Skeletal muscle satellite cell (primary cell): ENCODE data around the gene WDTC1.
"Not testable (repeated sequence)": the region's sequence is repeated elsewhere in the genome, so short reads cannot be mapped to it uniquely, and the experiment has no call there.

Source experiments
- H3K27me3 ChIP-seq: 2 replicates; pipeline ENCODE4 v1.7.0; 2013; ENCODE audit warnings: low read length; ENCODE audit not compliant: control insufficient read depth, insufficient read depth
- H3K36me3 ChIP-seq: 2 replicates; pipeline ENCODE4 v1.7.0; 2013; ENCODE audit warnings: mild to moderate bottlenecking, control low read depth, low read length; ENCODE audit not compliant: insufficient read depth
- H3K4me1 ChIP-seq: 2 replicates; pipeline ENCODE4 v1.7.0; 2013; ENCODE audit warnings: low read length; ENCODE audit not compliant: control insufficient read depth, insufficient read depth
- H3K4me2 ChIP-seq: 2 replicates; pipeline ENCODE4 v1.7.0; 2013; ENCODE audit warnings: mild to moderate bottlenecking, low read length
- H3K4me3 ChIP-seq: 2 replicates; pipeline ENCODE4 v1.7.0; 2013; ENCODE audit warnings: low read length
- H3K9ac ChIP-seq: 2 replicates; pipeline ENCODE4 v1.7.0; 2013; ENCODE audit warnings: mild to moderate bottlenecking, low read depth, low read length, moderate library complexity
- H3K9me3 ChIP-seq: replicated peaks from 2 replicates; pipeline ENCODE4 v1.7.0; 2013; ENCODE audit warnings: mild to moderate bottlenecking, control low read depth, low read length

WDTC1 gene

GRCh38 chr1:27220096-27220495, 14.3 kb upstream of the WDTC1 start:
- H3K9ac ChIP-seq: no peak overlapping the region
- no peaks in the 10 kb centered on the region for H3K27me3 ChIP-seq
- H3K4me2 ChIP-seq: no peak overlapping the region
- H3K9me3 ChIP-seq: no peaks in the 10 kb centered on the region
- H3K4me3 ChIP-seq: no peak overlapping the region
- no peaks in the 10 kb centered on the region for H3K4me1 ChIP-seq
- H3K36me3 ChIP-seq: no peaks in the 10 kb centered on the region

GRCh38 chr1:27220702-27221497, 13.5 kb upstream of the WDTC1 start:
- H3K9me3 ChIP-seq, H3K36me3 ChIP-seq, H3K9ac ChIP-seq, H3K4me1 ChIP-seq, H3K4me3 ChIP-seq, H3K4me2 ChIP-seq, H3K27me3 ChIP-seq: not testable (repeated sequence)

- no peak overlapping the region for H3K9ac ChIP-seq
- H3K9me3 ChIP-seq: no peaks in the 10 kb centered on the region
- H3K4me1 ChIP-seq: no peaks in the 10 kb centered on the region
- no peaks in the 10 kb centered on the region for H3K36me3 ChIP-seq
- no peak overlapping the region for H3K4me2 ChIP-seq
- no peak overlapping the region for H3K4me3 ChIP-seq
- no peaks in the 10 kb centered on the region for H3K27me3 ChIP-seq
Observed at GRCh38 chr1:27225621-27226020, 8.8 kb upstream of the WDTC1 start.

- Histone ChIP-seq H3K4me2 (no peak overlapping the region), H3K27me3 (no peaks in the 10 kb centered on the region), H3K9ac (no peak overlapping the region), H3K9me3 (no peaks in the 10 kb centered on the region), H3K4me1 (no peaks in the 10 kb centered on the region), H3K36me3 (no peaks in the 10 kb centered on the region), H3K4me3 (no peak overlapping the region)
Observed at GRCh38 chr1:27227765-27228164, 6.7 kb upstream of the WDTC1 start.

- peak overlapping the region; percentile 90 for H3K4me2 ChIP-seq
- peak overlapping the region; percentile 35 for H3K9ac ChIP-seq
- H3K4me1 ChIP-seq: peaks cover 9% of the 10 kb centered on the region
- H3K36me3 ChIP-seq: no peaks in the 10 kb centered on the region
- no peaks in the 10 kb centered on the region for H3K9me3 ChIP-seq
- H3K4me3 ChIP-seq: peak overlapping the region; percentile 64
- H3K27me3 ChIP-seq: no peaks in the 10 kb centered on the region
Observed at GRCh38 chr1:27233667-27234048, 774 bp upstream of the WDTC1 start.

GRCh38 chr1:27235827-27236226, 1.4 kb downstream of the WDTC1 start:
- H3K9ac ChIP-seq: peak overlapping the region; percentile 67
- H3K4me3 ChIP-seq: peak overlapping the region; percentile 74

GRCh38 chr1:27237112-27237511, 2.7 kb downstream of the WDTC1 start:
- Histone ChIP-seq H3K9ac (no peak overlapping the region), H3K27me3 (no peaks in the 10 kb centered on the region), H3K4me2 (no peak overlapping the region), H3K4me1 (peaks cover 9% of the 10 kb centered on the region), H3K9me3 (no peaks in the 10 kb centered on the region), H3K4me3 (no peak overlapping the region), H3K36me3 (no peaks in the 10 kb centered on the region)

More at GRCh38 chr1:27235827-27236226, 1.4 kb downstream of the WDTC1 start:
- H3K36me3 ChIP-seq: no peaks in the 10 kb centered on the region
- no peaks in the 10 kb centered on the region for H3K27me3 ChIP-seq
- peak overlapping the region; percentile 90 for H3K4me2 ChIP-seq
- peaks cover 9% of the 10 kb centered on the region for H3K4me1 ChIP-seq
- H3K9me3 ChIP-seq: no peaks in the 10 kb centered on the region

- no peaks in the 10 kb centered on the region for H3K9me3 ChIP-seq
- no peak overlapping the region for H3K4me3 ChIP-seq
- H3K9ac ChIP-seq: no peak overlapping the region
- H3K4me1 ChIP-seq: peaks cover 9% of the 10 kb centered on the region
- H3K36me3 ChIP-seq: no peaks in the 10 kb centered on the region
- no peak overlapping the region for H3K4me2 ChIP-seq
- H3K27me3 ChIP-seq: no peaks in the 10 kb centered on the region
Observed at GRCh38 chr1:27238032-27238431, 3.6 kb downstream of the WDTC1 start.

GRCh38 chr1:27241677-27242076, 7.2 kb downstream of the WDTC1 start:
- Histone ChIP-seq H3K36me3 (no peaks in the 10 kb centered on the region), H3K9me3 (no peaks in the 10 kb centered on the region), H3K4me3 (no peak overlapping the region), H3K4me1 (no peaks in the 10 kb centered on the region), H3K27me3 (no peaks in the 10 kb centered on the region), H3K9ac (no peak overlapping the region), H3K4me2 (no peak overlapping the region)

GRCh38 chr1:27243665-27244064, 9.2 kb downstream of the WDTC1 start:
- H3K4me2 ChIP-seq, H3K27me3 ChIP-seq, H3K4me3 ChIP-seq, H3K36me3 ChIP-seq, H3K9me3 ChIP-seq, H3K9ac ChIP-seq, H3K4me1 ChIP-seq: not testable (repeated sequence)

- no peaks in the 10 kb centered on the region for H3K27me3 ChIP-seq
- no peaks in the 10 kb centered on the region for H3K4me1 ChIP-seq
- H3K9ac ChIP-seq: no peak overlapping the region
- no peak overlapping the region for H3K4me2 ChIP-seq
- no peaks in the 10 kb centered on the region for H3K9me3 ChIP-seq
- H3K36me3 ChIP-seq: no peaks in the 10 kb centered on the region
- no peak overlapping the region for H3K4me3 ChIP-seq
Observed at GRCh38 chr1:27246194-27246593, 11.8 kb downstream of the WDTC1 start.

- Histone ChIP-seq H3K27me3 (no peaks in the 10 kb centered on the region), H3K4me1 (peaks cover 3% of the 10 kb centered on the region), H3K4me3 (no peak overlapping the region), H3K4me2 (no peak overlapping the region), H3K9ac (no peak overlapping the region), H3K9me3 (no peaks in the 10 kb centered on the region), H3K36me3 (no peaks in the 10 kb centered on the region)
Observed at GRCh38 chr1:27253596-27253995, 19.2 kb downstream of the WDTC1 start.
